Measurements from ENCODE around the gene NAP1L2. TPM values are rescaled to one million over a fixed set of nuclear protein-coding genes. Genes with fewer than 3 reads are reported as not detected.
"Not testable (repeated sequence)": the region's sequence is repeated elsewhere in the genome, so short reads cannot be mapped to it uniquely, and the experiment has no call there.

The NAP1L2 gene
- total and polyA plus RNA-seq, 3 donors from 2014 or later, result 3.8 to 5.1 (median 4.5) TPM

GRCh38 chrX:73215246-73215645 is 595 bp upstream of the NAP1L2 start:
- Histone ChIP-seq H3K9me3 (no peaks in the 10 kb centered on the region), H3K27ac (no peak overlapping the region), H3K27me3 (no peaks in the 10 kb centered on the region), H3K4me1 (no peaks in the 10 kb centered on the region), H3K36me3 (ENCODE audit: low read depth, missing control alignments) (no peaks in the 10 kb centered on the region), H3K4me3 (peak overlapping the region in 1 of 2 donors; percentile 63)
- intact Hi-C loops (cut with DNase I; ENCODE audit: low total_unique reads), result no loop called here
- 9 to 19% methylated on average over 8 of the region's 8 CpGs for WGBS, 2 donors
- TF ChIP-seq POLR2A (IDR thresholded peaks at IDR 0.05), result no peak
- no peak for TF ChIP-seq CTCF (IDR thresholded peaks at IDR 0.05)
- DNase-seq, result no peak

DNA sequence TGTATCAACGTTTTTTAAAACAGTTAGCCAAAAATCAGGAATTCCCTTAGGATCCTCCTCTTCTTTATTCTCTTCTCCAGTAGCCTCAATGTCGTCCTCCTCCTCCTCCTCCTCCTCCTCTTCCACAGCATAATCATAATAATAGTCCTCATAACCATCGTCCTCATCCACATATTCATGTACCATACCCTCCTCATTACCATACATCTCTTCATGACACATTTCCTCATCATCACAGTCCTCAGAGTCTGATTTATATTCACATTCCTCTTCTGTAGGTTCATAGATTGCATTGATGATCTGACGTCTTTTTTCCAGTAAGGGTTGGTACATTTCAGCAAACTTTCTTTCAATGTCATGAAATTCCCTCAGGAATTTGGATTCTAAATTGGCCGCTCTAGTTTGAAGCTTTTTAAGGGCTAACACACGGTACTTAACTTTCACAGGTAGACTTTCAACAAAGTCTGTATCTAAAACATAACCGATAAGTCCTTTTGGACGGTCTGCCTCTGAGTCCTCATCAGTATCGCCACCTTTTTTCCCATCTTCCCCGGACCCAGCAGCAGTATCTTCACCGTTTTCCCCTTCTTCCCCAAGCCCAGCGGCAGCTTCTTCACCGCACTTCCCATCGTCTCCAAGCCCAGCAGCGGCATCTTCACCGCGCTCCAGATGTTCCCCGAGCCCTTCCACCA is 771 bp downstream of the NAP1L2 start:
- 1% methylated on average over 18 of the region's 18 CpGs for WGBS, 2 donors

GRCh38 chrX:73206366-73206765 is 8.3 kb downstream of the NAP1L2 start:
- no peak for TF ChIP-seq CTCF (IDR thresholded peaks at IDR 0.05)
- no peaks in the 10 kb centered on the region for H3K36me3 ChIP-seq (ENCODE audit: low read depth, missing control alignments)
- DNase-seq, result no peak
- no peaks in the 10 kb centered on the region for H3K9me3 ChIP-seq
- H3K27ac ChIP-seq, result no peak overlapping the region
- WGBS, 2 donors, result 75 to 84% methylated on average over 2 of the region's 2 CpGs
- intact Hi-C loops (cut with DNase I; ENCODE audit: low total_unique reads), result no loop called here
- no peak overlapping the region for H3K4me3 ChIP-seq
- no peaks in the 10 kb centered on the region for H3K4me1 ChIP-seq
- H3K27me3 ChIP-seq, result no peaks in the 10 kb centered on the region

More for the DNA sequence above, 771 bp downstream of the NAP1L2 start:
- H3K27ac ChIP-seq, result peak overlapping the region in 1 of 2 donors; percentile 71
- TF ChIP-seq CTCF (IDR thresholded peaks at IDR 0.05), result no peak
- TF ChIP-seq POLR2A (IDR thresholded peaks at IDR 0.05), result no peak
- no peaks in the 10 kb centered on the region for H3K4me1 ChIP-seq
- intact Hi-C loops (cut with DNase I; ENCODE audit: low total_unique reads), result no loop called here
- no peaks in the 10 kb centered on the region for H3K9me3 ChIP-seq
- no peaks in the 10 kb centered on the region for H3K27me3 ChIP-seq
- H3K36me3 ChIP-seq (ENCODE audit: low read depth, missing control alignments), result no peaks in the 10 kb centered on the region
- peak; percentile 14 for DNase-seq
- H3K4me3 ChIP-seq, result peak overlapping the region; percentile 45 to 63

DNA sequence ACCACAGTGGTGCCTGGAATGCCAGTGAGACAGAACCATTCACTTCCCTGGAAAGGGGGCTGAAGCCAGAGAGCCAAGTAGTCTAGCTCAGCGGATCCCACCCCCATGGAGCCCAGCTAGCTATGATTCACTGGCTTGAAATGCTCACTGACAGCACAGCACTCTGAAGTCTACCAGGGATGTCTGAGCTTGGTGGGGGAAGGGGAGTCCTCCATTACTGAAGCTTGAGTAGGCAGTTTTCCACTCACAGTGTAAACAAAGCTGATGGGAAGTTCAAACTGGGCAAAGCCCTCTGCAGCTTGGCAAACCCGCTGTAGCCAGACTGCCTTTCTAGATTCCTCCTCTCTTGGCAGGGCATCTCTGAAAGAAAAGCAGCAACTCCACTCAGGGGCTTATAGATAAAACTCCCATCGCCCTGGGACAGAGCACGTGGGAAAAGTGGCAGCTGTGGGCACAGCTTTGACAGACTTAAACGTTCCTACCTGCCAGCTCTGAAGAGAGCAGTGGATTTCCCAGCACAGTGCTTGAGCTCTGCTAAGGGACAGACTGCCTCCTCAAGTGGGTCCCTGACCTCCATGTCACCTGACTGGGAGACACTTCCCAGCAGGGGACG is 32.0 kb downstream of the NAP1L2 start:
- H3K9me3 ChIP-seq, result no peaks in the 10 kb centered on the region
- no peaks in the 10 kb centered on the region for H3K36me3 ChIP-seq (ENCODE audit: low read depth, missing control alignments)
- H3K27ac ChIP-seq, result no peak overlapping the region
- intact Hi-C loops (cut with DNase I; ENCODE audit: low total_unique reads), result no loop called here
- DNase-seq, result no peak
- WGBS, 2 donors, result 78 to 96% methylated on average over 3 to 5 of the region's 6 CpGs
- H3K4me3 ChIP-seq, result no peak overlapping the region
- no peaks in the 10 kb centered on the region for H3K4me1 ChIP-seq
- TF ChIP-seq POLR2A (IDR thresholded peaks at IDR 0.05) (no peak), CTCF (IDR thresholded peaks at IDR 0.05) (no peak)
- H3K27me3 ChIP-seq, result no peaks in the 10 kb centered on the region

- WGBS, 2 donors, result 63 to 75% methylated on average over 1 of the region's 1 CpG
- H3K36me3 ChIP-seq (ENCODE audit: low read depth, missing control alignments); H3K27me3 ChIP-seq; intact Hi-C loops (cut with DNase I; ENCODE audit: low total_unique reads); DNase-seq; H3K4me3 ChIP-seq; H3K9me3 ChIP-seq; H3K27ac ChIP-seq; H3K4me1 ChIP-seq: not testable (repeated sequence)
Measured at GRCh38 chrX:73168945-73169344, 45.7 kb downstream of the NAP1L2 start.

Other genes starting within 250 kb of the NAP1L2 start
- gene PABPC1L2B, start 211.9 kb downstream of the NAP1L2 start, total RNA-seq, result under 1 TPM in 1 of 2 donors, not detected in 1; 0.62 TPM
- 0.73 TPM for gene PABPC1L2B, start 211.9 kb downstream of the NAP1L2 start, polyA plus RNA-seq (ENCODE audit: insufficient read depth, low read depth, low replicate concordance)
- 1 to 10 TPM in 1 of 2 donors, under 1 TPM in 1; 0.99 to 1.5 TPM for gene PABPC1L2A, start 135.3 kb downstream of the NAP1L2 start, total RNA-seq
- 1.0 TPM for gene PABPC1L2A, start 135.3 kb downstream of the NAP1L2 start, polyA plus RNA-seq (ENCODE audit: insufficient read depth, low read depth, low replicate concordance)
- gene CDX4, start 232.2 kb upstream of the NAP1L2 start, total RNA-seq, result under 1 TPM in 1 of 2 donors, not detected in 1; 0.25 TPM
- 0.21 TPM for gene CDX4, start 232.2 kb upstream of the NAP1L2 start, polyA plus RNA-seq (ENCODE audit: insufficient read depth, low read depth, low replicate concordance)

Measured in testis (tissue), 3 donors.